Inferior parietal cortex (tissue), 1 donor: ENCODE data around the gene MOCS1.

ENCODE experiments used
- DNase-seq: peaks from one replicate; pipeline ENCODE4 v3.0.0-alpha.2; 2016; ENCODE audit errors: extremely low spot score

The MOCS1 gene

DNA sequence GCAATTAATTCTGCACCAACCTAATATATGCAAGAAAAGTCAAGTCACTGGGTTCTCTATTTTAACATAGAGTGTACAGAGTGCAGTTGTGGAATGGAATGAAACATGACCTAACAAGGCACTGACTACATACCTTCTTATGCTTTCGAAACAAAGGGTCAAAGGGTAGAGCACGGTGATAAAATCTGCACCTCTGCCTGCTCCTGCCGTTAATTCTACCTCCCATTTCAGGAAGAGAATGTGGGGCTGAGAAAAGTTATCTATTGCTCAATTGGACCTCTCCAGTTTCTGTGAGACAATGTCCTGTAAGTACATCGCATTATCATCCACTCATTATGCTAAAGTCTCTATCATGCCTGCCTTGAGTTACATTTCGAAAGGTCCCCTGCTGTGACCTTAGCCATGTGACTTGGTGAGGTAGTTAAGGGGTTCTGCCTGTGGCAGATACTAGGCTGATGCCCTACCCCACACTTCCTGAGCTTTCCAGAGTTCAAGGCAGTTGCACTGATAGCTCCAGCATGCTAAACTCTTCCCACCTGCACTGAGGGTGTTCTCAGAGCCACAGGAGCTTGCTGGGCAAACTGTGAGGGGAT is 14.0 kb upstream of the MOCS1 start:
- no peak for DNase-seq

DNA sequence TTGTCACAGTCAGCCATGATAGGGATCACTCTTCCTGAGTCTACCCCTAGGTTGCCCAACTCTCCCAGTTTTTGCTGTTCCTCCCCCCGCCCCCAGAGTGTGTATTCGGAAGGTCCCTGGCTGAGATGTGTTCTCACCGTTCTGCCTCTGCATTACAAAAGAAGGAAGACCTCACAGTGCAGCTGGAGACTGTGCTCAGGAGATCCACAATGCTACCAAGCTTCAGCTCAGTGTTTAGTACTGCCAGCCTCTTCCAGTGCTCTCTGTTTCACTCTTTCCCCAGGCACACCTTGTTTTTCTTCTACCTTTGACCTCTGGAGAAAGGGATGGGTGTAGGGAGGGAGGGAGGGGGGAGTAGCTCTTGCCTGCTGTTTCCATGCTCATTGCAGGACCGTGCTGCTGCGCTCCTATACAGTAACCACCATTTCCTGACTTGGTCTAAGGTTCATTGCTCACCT is 13.4 kb upstream of the MOCS1 start:
- DNase-seq, result no peak

- no peak for DNase-seq
Measured at GRCh38 chr6:39945626-39946025, 11.4 kb upstream of the MOCS1 start.

DNA sequence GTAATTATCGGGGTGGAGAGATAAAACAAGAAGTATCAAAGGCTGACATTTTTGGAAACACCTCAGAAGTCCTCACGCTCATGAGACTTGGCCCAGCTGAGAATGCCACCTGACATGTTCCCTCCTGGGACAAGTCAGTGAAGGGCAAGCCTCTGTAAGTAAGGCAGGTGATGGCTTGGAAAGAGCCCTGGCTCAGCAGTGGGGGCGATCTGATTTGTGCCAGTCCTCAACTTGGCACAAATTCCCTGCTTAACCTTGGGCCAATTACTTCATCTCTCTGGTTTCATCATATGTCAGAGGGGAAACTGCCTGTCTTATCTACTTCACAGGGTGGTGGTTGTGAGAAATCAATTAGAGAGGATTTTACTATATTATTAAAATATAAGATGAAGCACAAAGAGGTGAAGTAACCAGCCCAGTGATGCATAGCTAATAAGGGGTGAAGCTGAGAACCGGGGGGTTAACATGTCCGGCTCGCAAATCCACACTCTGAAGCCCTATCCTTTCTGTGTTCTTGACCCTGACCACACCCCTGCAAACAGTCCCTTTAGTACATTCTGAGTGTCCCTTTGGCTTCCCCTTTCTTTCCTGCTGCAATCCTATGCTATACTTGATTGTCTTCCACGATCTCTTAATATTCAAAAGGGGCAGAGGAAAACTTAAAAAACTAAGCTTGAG is 8.8 kb upstream of the MOCS1 start:
- no peak for DNase-seq

DNA sequence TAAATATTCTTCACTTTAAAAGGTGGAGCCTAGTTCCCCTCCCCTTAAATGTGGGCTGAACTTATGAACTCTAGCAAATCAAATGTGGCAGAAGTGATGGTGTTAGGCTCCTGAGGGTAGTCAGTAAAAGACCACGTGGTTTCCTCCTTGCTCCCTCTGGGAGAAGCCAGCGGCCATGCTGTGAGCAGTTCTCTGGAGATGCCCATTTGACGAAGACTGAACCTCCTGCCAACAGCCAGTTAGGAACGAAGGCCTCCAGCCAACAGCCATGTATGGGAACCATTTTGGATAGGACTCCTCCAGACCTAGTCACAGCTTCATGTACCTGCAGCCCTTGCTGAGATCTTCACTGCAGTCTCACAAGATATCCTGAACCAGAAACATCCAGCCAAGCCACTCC is 7.6 kb upstream of the MOCS1 start:
- DNase-seq, result no peak

DNA sequence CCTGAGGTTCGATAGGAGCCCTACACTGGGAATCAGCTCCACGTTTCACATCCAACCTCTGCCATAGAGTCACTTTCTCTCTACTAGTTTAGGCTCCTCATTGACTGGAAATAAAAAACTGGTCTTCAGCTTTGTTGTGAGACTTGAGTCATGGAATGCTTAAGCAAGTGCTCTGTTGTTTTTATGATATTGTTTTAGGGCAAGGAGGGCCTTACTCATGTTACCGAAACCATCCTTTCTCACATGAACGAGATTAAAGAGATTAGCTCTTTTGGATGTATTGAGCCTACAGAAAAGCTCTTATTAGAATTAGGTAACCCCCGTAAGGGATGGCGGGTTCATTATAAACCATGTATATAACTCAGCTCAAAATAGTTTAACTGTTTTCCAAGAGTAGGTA is 6.9 kb upstream of the MOCS1 start:
- no peak for DNase-seq

DNA sequence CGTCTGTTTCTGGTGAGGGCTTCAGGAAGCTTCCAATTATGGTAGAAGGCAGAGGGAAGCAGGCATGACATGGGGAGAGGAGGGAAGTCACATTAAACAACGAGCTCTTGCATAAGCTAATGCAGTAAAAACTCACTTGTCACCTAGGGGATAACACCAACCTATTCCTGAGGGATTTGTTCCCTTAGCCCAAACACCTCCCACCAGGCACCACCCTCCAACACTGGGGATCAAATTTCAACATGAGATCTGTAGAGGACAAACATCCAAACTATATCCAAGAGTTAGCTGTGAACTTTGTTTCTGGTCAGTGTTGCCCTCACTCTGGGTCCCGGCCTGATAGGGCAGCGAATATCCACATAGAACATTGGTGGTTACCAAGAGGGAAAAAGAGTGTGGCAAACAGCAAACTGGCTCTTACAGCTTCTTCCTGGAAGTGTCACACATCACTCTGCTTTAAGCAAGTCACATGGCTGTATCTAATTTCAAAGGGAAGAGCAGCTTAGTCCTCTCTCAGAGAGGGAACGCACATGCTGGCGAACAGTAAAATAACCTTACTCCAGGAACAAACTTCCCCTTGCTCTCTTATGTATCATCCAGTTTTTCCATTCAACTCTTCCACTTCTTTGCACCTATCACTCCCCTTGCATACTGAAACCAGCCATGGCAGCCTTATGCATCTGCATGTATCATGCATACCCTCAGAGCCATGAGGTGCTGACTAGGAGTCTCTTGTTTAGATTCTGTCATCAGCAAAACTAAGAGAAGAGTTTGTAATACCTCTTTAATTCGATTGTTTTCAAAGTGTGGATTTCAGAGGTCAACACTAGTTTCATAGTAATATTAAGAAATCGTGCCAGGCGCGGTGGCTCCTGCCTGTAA is 4.8 kb upstream of the MOCS1 start:
- no peak for DNase-seq

DNA sequence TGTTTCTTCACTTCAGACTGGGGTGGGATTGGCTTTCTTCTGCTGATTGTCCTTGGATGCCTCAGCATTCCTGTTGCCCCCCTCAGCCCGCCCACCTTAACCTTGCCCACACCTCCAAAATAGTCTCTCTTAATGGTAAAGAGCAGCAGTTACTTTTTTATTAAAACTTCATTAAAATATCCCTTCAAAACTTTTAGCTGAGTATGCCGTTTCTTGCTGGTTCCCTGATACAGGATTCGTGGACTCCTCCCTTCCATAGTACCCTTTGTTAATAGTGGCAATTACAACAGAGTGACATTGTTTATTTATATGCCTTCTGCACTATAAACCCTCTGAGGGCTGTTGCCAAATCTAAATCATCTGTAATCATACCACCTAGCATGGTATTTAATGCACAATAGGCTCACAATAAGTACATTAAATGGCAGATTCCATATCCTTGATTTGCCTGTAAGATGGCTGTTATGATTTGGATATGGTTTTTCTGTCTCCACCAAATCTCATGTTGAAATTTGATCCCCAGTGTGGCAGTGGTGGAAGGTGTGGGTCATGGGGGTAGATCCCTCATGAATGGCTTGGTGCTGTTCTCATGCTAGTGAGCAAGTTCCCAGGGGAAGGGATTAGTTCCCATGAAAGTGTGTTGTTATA is 3.5 kb upstream of the MOCS1 start:
- no peak for DNase-seq

DNA sequence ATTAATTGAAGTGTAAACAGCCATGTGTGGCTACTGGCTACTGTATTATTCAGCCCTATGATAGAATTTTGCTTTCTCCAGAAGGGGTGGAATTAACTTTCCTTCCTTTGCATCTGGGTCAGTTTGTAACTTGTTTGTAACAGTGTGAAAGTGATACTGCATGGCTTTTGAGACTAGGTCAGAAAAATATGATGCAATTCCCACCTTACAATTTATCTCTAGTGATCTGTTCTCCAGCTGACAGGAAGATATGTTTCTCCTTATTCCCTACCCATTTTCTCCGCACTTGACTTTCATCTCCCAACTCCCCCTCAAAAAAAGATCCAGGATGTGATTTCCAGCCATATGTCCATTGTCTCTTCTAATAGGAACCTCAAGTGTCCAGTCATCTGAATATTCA is 2.6 kb upstream of the MOCS1 start:
- DNase-seq, result no peak

- DNase-seq, result no peak
Measured at GRCh38 chr6:39935241-39935640, 979 bp upstream of the MOCS1 start.

DNA sequence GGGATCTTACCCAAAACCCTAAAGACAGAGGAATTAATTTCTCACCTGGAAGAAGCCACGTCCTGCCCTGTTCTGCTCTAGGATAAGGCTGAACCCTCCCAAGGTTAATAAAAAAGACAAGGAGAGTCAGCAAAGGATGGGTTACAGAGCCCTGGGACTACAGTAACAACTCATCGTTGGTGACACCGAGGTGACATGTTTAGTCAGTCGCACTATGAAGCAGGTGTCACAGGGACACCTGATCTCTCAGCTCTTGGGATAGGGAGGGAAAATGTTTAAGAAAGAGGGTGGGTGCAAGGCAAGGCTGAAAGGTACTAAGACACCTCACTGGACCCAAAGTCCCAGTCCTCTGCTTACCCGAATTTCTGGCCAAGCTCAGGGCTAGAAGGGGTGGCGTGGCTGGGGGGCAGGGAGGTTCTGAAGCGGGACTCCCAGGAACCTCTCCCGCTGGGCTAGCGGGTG is 562 bp downstream of the MOCS1 start:
- no peak for DNase-seq

- DNase-seq, result no peak
Measured at GRCh38 chr6:39932386-39932910, 1.8 kb downstream of the MOCS1 start.

- no peak for DNase-seq
Measured at GRCh38 chr6:39931607-39932006, 2.7 kb downstream of the MOCS1 start.

GRCh38 chr6:39930540-39930939 is 3.7 kb downstream of the MOCS1 start:
- no peak for DNase-seq

- DNase-seq, result no peak
Measured at GRCh38 chr6:39929733-39930461, 4.4 kb downstream of the MOCS1 start.

GRCh38 chr6:39929039-39929732 is 5.1 kb downstream of the MOCS1 start:
- DNase-seq, result no peak

DNA sequence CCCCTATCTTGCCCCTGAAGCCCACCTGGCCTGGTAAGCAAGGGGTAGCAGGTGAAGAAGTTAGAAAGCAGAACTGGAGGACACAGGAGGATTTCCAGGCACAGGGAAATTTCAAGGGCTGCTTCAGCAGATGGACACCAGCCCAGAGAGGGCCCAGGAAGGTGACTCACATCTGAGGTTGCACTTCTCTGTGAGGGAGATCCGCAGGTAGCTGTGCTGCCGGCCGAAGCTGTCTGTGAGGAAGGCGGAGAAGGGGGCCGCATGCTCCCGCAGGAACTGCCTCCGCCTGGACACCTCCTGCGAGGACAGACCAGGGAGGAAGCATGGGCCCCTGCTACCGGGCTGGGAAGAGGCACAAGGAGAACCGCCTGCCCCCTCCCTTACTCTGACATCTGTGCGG is 7.1 kb downstream of the MOCS1 start:
- no peak for DNase-seq

- DNase-seq, result no peak
Measured at GRCh38 chr6:39926668-39927067, 7.6 kb downstream of the MOCS1 start.

- no peak for DNase-seq
Measured at GRCh38 chr6:39925931-39926290, 8.4 kb downstream of the MOCS1 start.

DNA sequence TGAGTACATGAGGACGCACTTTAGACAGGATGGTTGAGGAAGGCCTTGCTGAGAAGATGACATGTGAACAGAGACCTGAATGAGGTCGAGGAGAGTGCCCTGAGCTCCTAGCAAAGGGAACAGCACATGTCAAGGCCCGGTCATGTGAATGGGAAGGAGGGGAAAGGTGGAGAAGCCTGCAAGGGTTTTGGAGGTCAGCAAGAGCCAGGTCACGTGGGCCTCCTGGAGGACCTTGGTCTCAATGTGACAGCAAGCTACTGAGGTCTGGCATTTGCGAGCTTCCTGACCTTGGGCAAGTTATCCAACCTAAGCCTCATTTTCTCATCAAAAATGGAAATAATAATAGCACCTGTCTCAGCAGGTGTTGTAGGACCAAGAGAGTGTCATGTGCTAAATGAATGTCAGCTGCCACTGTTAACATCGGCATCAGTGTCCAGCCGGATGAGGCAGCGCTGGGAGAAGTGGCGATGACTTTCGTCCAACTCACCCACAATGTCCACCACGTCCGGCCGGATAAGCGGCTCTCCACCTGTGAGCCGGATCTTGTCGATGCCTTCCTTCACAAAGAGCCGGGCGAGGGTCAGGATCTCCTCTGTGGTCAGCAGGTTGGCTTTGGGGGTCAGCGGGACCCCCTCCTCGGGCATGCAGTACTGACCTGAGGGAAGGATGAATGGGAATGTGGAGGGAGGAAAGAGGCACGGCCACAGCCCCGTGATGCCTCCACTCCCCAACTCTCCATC is 8.9 kb downstream of the MOCS1 start:
- no peak for DNase-seq
